Endodermal cell (in vitro differentiated cells): Measurements from ENCODE around the gene KATNAL1. TPM values are rescaled to one million over a fixed set of nuclear protein-coding genes. Genes with fewer than 3 reads are reported as not detected.
"Not testable (repeated sequence)": the region's sequence is repeated elsewhere in the genome, so short reads cannot be mapped to it uniquely, and the experiment has no call there.

Source experiments
- DNase-seq: peaks from one replicate; pipeline ENCODE4 v3.0.0-alpha.2; 2017
- H3K27ac ChIP-seq: 2 replicates; pipeline ENCODE4 v1.5.1; 2013; ENCODE audit warnings: mild to moderate bottlenecking, low read depth, low read length, moderate library complexity
- H3K27me3 ChIP-seq: 2 replicates; pipeline ENCODE4 v1.6.1; 2013; ENCODE audit warnings: mild to moderate bottlenecking, low read length, moderate library complexity; ENCODE audit not compliant: insufficient read depth, control insufficient read depth, poor library complexity, severe bottlenecking
- H3K36me3 ChIP-seq: 2 replicates; pipeline ENCODE4 v1.7.0; 2013; ENCODE audit warnings: mild to moderate bottlenecking, low read length, moderate library complexity; ENCODE audit not compliant: control insufficient read depth, insufficient read depth
- H3K4me1 ChIP-seq: one replicate; pipeline ENCODE4 v1.7.0; 2013; ENCODE audit warnings: low read length; ENCODE audit not compliant: control insufficient read depth, insufficient read depth
- H3K4me3 ChIP-seq: 2 replicates; pipeline ENCODE4 v1.5.1; 2013; ENCODE audit warnings: mild to moderate bottlenecking, low read length, moderate library complexity
- H3K9ac ChIP-seq: 2 replicates; pipeline ENCODE4 v1.6.1; 2013; ENCODE audit warnings: mild to moderate bottlenecking, low read length, moderate library complexity; ENCODE audit not compliant: poor library complexity, severe bottlenecking; ENCODE audit errors: extremely low read depth
- H3K9me3 ChIP-seq: 2 replicates; pipeline ENCODE4 v1.6.1; 2013; ENCODE audit warnings: mild to moderate bottlenecking, low read length, moderate library complexity; ENCODE audit not compliant: control insufficient read depth
- H3K27ac Mint-ChIP-seq: 2 replicates; pipeline ENCODE4 v1.8.0; 2020; ENCODE audit warnings: mixed read lengths
- H3K27me3 Mint-ChIP-seq: 2 replicates; pipeline ENCODE4 v1.8.0; 2021; ENCODE audit warnings: mild to moderate bottlenecking, mixed read lengths; ENCODE audit not compliant: insufficient read depth
- H3K36me3 Mint-ChIP-seq: 2 replicates; pipeline ENCODE4 v1.8.0; 2020; ENCODE audit warnings: low read depth, mixed read lengths
- H3K4me1 Mint-ChIP-seq: 2 replicates; pipeline ENCODE4 v1.8.0; 2020; ENCODE audit warnings: mixed read lengths
- H3K4me3 Mint-ChIP-seq: 2 replicates; pipeline ENCODE4 v1.8.0; 2020; ENCODE audit warnings: mild to moderate bottlenecking, moderate library complexity, mixed read lengths
- H3K9me3 Mint-ChIP-seq: 2 replicates; pipeline ENCODE4 v1.8.0; 2020; ENCODE audit warnings: mild to moderate bottlenecking, mixed read lengths
- CTCF ChIP-seq: fragments of 200-600 bp; sonication (generic); conservative IDR thresholded peaks from 2 replicates; pipeline ENCODE4 v1.5.0; 2021; ENCODE audit warnings: antibody characterized with exemption, mild to moderate bottlenecking
- WGBS, 2 experiments: methylation state at CpG; one replicate each; pipeline versions ENCODE4 v1.1.5 to v1.1.7; 2013; ENCODE audit warnings: missing lambda C conversion rate in 2 of 2, mixed read lengths in 1 of 2; ENCODE audit not compliant: insufficient coverage in 1 of 2, insufficient read length in 1 of 2; 5-methylcytosine and 5-hydroxymethylcytosine counted together
- total RNA-seq, 2 donors: library from RNA; stranded (reverse); fragmentation: NEBNext Ultra II Directional in 1 of 2; extraction: Animal tissue kit (Norgen Biotek cat#: 25700) in 1 of 2; gene quantifications; 2 replicates in 1 of 2; 3 replicates in 1 of 2; pipeline ENCODE4 v1.2.1, GENCODE V29; 2021

KATNAL1 gene
- total RNA-seq, 2 donors from 2014 or later: 20.3 to 32.2 TPM

GRCh38 chr13:30276178-30276577 is 31.2 kb downstream of the KATNAL1 start:
- H3K4me1 Mint-ChIP-seq: peaks cover 6% of the 10 kb centered on the region
- H3K9ac ChIP-seq: no peak overlapping the region
- H3K27me3 ChIP-seq: no peaks in the 10 kb centered on the region
- no peaks in the 10 kb centered on the region for H3K27me3 Mint-ChIP-seq
- no peak overlapping the region for H3K27ac ChIP-seq
- H3K9me3 ChIP-seq: peaks cover 9% of the 10 kb centered on the region
- H3K27ac Mint-ChIP-seq: no peak overlapping the region
- H3K4me3 ChIP-seq: no peak overlapping the region
- H3K4me3 Mint-ChIP-seq: no peak overlapping the region
- no peaks in the 10 kb centered on the region for H3K4me1 ChIP-seq
- WGBS, 2 experiments: 86 to 90% methylated on average over 1 of the region's 1 CpG
- DNase-seq: no peak
- TF ChIP-seq CTCF: no peak
- peaks cover 36% of the 10 kb centered on the region for H3K36me3 Mint-ChIP-seq
- H3K36me3 ChIP-seq: peaks cover 29% of the 10 kb centered on the region
- peaks cover 7% of the 10 kb centered on the region for H3K9me3 Mint-ChIP-seq

- Histone ChIP-seq H3K4me1 (no peaks in the 10 kb centered on the region), H3K36me3 (peaks cover 26% of the 10 kb centered on the region), H3K9me3 (peaks cover 9% of the 10 kb centered on the region), H3K27ac (no peak overlapping the region), H3K9ac (no peak overlapping the region), H3K27me3 (no peaks in the 10 kb centered on the region), H3K4me3 (peak overlapping the region; percentile 3)
- no peaks in the 10 kb centered on the region for H3K27me3 Mint-ChIP-seq
- DNase-seq: no peak
- peaks cover 16% of the 10 kb centered on the region for H3K9me3 Mint-ChIP-seq
- H3K27ac Mint-ChIP-seq: no peak overlapping the region
- TF ChIP-seq CTCF: no peak
- peaks cover 6% of the 10 kb centered on the region for H3K4me1 Mint-ChIP-seq
- H3K4me3 Mint-ChIP-seq: no peak overlapping the region
- H3K36me3 Mint-ChIP-seq: peaks cover 38% of the 10 kb centered on the region
These were observed 33.3 kb downstream of the KATNAL1 start for GRCh38 chr13:30274083-30274482.

GRCh38 chr13:30270035-30270434 is 37.3 kb downstream of the KATNAL1 start:
- H3K27me3 Mint-ChIP-seq, H3K27ac Mint-ChIP-seq, H3K27me3 ChIP-seq, H3K27ac ChIP-seq, DNase-seq, H3K4me1 ChIP-seq, H3K9ac ChIP-seq, H3K4me3 ChIP-seq, H3K4me3 Mint-ChIP-seq: not testable (repeated sequence)
- Mint-ChIP-seq H3K36me3 (peaks cover 22% of the 10 kb centered on the region), H3K4me1 (peaks cover 11% of the 10 kb centered on the region), H3K9me3 (peaks cover 21% of the 10 kb centered on the region)
- Histone ChIP-seq H3K9me3 (peaks cover 15% of the 10 kb centered on the region), H3K36me3 (peaks cover 13% of the 10 kb centered on the region)
- 92% methylated on average over 13 of the region's 31 CpGs; no CpG with 5 or more reads in 1 of the 2 experiments for WGBS, 2 experiments

- Mint-ChIP-seq H3K27me3 (no peaks in the 10 kb centered on the region), H3K36me3 (peaks cover 17% of the 10 kb centered on the region), H3K9me3 (peaks cover 19% of the 10 kb centered on the region), H3K27ac (no peak overlapping the region), H3K4me3 (no peak overlapping the region), H3K4me1 (peaks cover 10% of the 10 kb centered on the region)
- no peak for TF ChIP-seq CTCF
- DNase-seq: no peak
- no peak overlapping the region for H3K9ac ChIP-seq
- H3K36me3 ChIP-seq: peaks cover 4% of the 10 kb centered on the region
- no peak overlapping the region for H3K27ac ChIP-seq
- H3K27me3 ChIP-seq: no peaks in the 10 kb centered on the region
- 88% methylated on average over 1 of the region's 1 CpG; no CpG with 5 or more reads in 1 of the 2 experiments for WGBS, 2 experiments
- H3K9me3 ChIP-seq: peaks cover 9% of the 10 kb centered on the region
- H3K4me3 ChIP-seq: no peak overlapping the region
- no peaks in the 10 kb centered on the region for H3K4me1 ChIP-seq
These were observed 38.7 kb downstream of the KATNAL1 start for GRCh38 chr13:30268673-30269072.
